MM.1S (cell line): ENCODE measurements around the gene GBP4.

Source experiments
- DNase-seq: peaks from one replicate; pipeline ENCODE4 v3.0.0-alpha.2; 2015
- H2AFZ ChIP-seq: fragments of 300-600 bp; sonication (generic); 2 replicates; pipeline ENCODE4 v1.6.0; 2016; ENCODE audit warnings: antibody characterized with exemption, low read length
- H3F3A ChIP-seq: fragments of 300-600 bp; sonication (generic); 2 replicates; pipeline ENCODE4 v1.6.1; 2016; ENCODE audit warnings: mild to moderate bottlenecking, antibody characterized with exemption, low read length, moderate library complexity, mixed read lengths; ENCODE audit not compliant: insufficient read depth
- H3K27ac ChIP-seq: fragments of 300-600 bp; sonication (generic); 2 replicates; pipeline ENCODE4 v1.5.1; 2016; ENCODE audit warnings: mild to moderate bottlenecking, low read length
- H3K27me3 ChIP-seq: fragments of 300-600 bp; sonication (generic); replicated peaks from 2 replicates; pipeline ENCODE4 v1.6.0; 2016; ENCODE audit warnings: low read length; ENCODE audit not compliant: insufficient read depth
- H3K36me3 ChIP-seq: fragments of 300-600 bp; sonication (generic); replicated peaks from 2 replicates; pipeline ENCODE4 v1.6.1; 2016; ENCODE audit warnings: mild to moderate bottlenecking, low read length, mixed read lengths; ENCODE audit not compliant: insufficient read depth
- H3K4me1 ChIP-seq: fragments of 300-600 bp; sonication (generic); 2 replicates; pipeline ENCODE4 v1.6.1; 2016; ENCODE audit warnings: low read length, mixed read lengths
- H3K4me2 ChIP-seq: fragments of 300-600 bp; sonication (generic); 2 replicates; pipeline ENCODE4 v1.6.0; 2016; ENCODE audit warnings: low read depth, low read length
- H3K4me3 ChIP-seq: fragments of 300-600 bp; sonication (generic); 2 replicates; pipeline ENCODE4 v1.5.1; 2016; ENCODE audit warnings: low read length, mixed read lengths
- H3K79me2 ChIP-seq: fragments of 300-600 bp; sonication (generic); 2 replicates; pipeline ENCODE4 v1.6.1; 2016; ENCODE audit warnings: mixed run types, low read length, mixed read lengths
- H3K9ac ChIP-seq: fragments of 300-600 bp; sonication (generic); 2 replicates; pipeline ENCODE4 v1.6.1; 2016; ENCODE audit warnings: low read length, mixed read lengths
- H3K9me2 ChIP-seq: fragments of 300-600 bp; sonication (generic); replicated peaks from 2 replicates; pipeline ENCODE4 v1.6.1; 2016; ENCODE audit warnings: mild to moderate bottlenecking, low read length, mixed read lengths; ENCODE audit not compliant: insufficient read depth
- H3K9me3 ChIP-seq: fragments of 300-600 bp; sonication (generic); replicated peaks from 2 replicates; pipeline ENCODE4 v1.6.1; 2016; ENCODE audit warnings: mild to moderate bottlenecking, low read length, mixed read lengths; ENCODE audit not compliant: insufficient read depth
- H4K20me1 ChIP-seq: fragments of 300-600 bp; sonication (generic); 2 replicates; pipeline ENCODE4 v1.6.1; 2016; ENCODE audit warnings: mild to moderate bottlenecking, low read length, moderate library complexity, mixed read lengths; ENCODE audit not compliant: insufficient read depth
- CTCF ChIP-seq: fragments of 300-600 bp; sonication (generic); IDR thresholded peaks from 2 replicates; pipeline ENCODE4 v1.5.1; 2016; ENCODE audit warnings: antibody characterized with exemption, low read length, mixed read lengths
- EZH2 ChIP-seq: fragments of 300-600 bp; sonication (generic); optimal IDR thresholded peaks from 2 replicates; pipeline ENCODE3; 2017; ENCODE audit warnings: low read depth, mild to moderate bottlenecking, antibody characterized with exemption, low read length, mixed read lengths
- EZH2phosphoT487 ChIP-seq: fragments of 300-600 bp; sonication (generic); IDR thresholded peaks from 2 replicates; pipeline ENCODE4 v1.6.1; 2018; ENCODE audit warnings: antibody characterized with exemption, low read length

The GBP4 gene

GRCh38 chr1:89213347-89213746 lies 14.6 kb upstream of the GBP4 start:
- H2AFZ ChIP-seq: no peak overlapping the region
- H3K9ac ChIP-seq: no peak overlapping the region
- no peak for TF ChIP-seq EZH2
- TF ChIP-seq EZH2phosphoT487: no peak
- TF ChIP-seq CTCF: no peak
- H3K9me2 ChIP-seq: no peaks in the 10 kb centered on the region
- no peak overlapping the region for H3K4me2 ChIP-seq
- no peaks in the 10 kb centered on the region for H4K20me1 ChIP-seq
- no peak overlapping the region for H3K27ac ChIP-seq
- no peaks in the 10 kb centered on the region for H3K36me3 ChIP-seq
- no peak overlapping the region for H3K4me3 ChIP-seq
- no peaks in the 10 kb centered on the region for H3K79me2 ChIP-seq
- H3K4me1 ChIP-seq: no peaks in the 10 kb centered on the region
- no peaks in the 10 kb centered on the region for H3K9me3 ChIP-seq
- DNase-seq: no peak
- H3K27me3 ChIP-seq: no peaks in the 10 kb centered on the region
- no peaks in the 10 kb centered on the region for H3F3A ChIP-seq

- DNase-seq: no peak
- H3K4me3 ChIP-seq: no peak overlapping the region
- no peaks in the 10 kb centered on the region for H4K20me1 ChIP-seq
Observed at GRCh38 chr1:89211035-89211634, 12.4 kb upstream of the GBP4 start.

GRCh38 chr1:89206373-89206772 lies 7.6 kb upstream of the GBP4 start:
- H3K9me3 ChIP-seq: no peaks in the 10 kb centered on the region
- H3K9me2 ChIP-seq: no peaks in the 10 kb centered on the region
- no peak for DNase-seq
- no peaks in the 10 kb centered on the region for H3K79me2 ChIP-seq
- no peaks in the 10 kb centered on the region for H4K20me1 ChIP-seq
- TF ChIP-seq EZH2: no peak
- TF ChIP-seq CTCF: no peak
- TF ChIP-seq EZH2phosphoT487: no peak
- no peak overlapping the region for H3K4me2 ChIP-seq
- H3K27ac ChIP-seq: no peak overlapping the region
- no peaks in the 10 kb centered on the region for H3K36me3 ChIP-seq
- no peaks in the 10 kb centered on the region for H3K27me3 ChIP-seq
- H3K4me1 ChIP-seq: peaks cover 3% of the 10 kb centered on the region; the same call in 1 of the 2 replicates
- H3K9ac ChIP-seq: no peak overlapping the region
- H3K4me3 ChIP-seq: no peak overlapping the region
- H2AFZ ChIP-seq: no peak overlapping the region
- H3F3A ChIP-seq: no peaks in the 10 kb centered on the region

More at GRCh38 chr1:89211035-89211634, 12.4 kb upstream of the GBP4 start:
- no peaks in the 10 kb centered on the region for H3K4me1 ChIP-seq
- no peak overlapping the region for H2AFZ ChIP-seq
- H3K36me3 ChIP-seq: no peaks in the 10 kb centered on the region
- H3K9me2 ChIP-seq: no peaks in the 10 kb centered on the region
- H3F3A ChIP-seq: no peaks in the 10 kb centered on the region
- no peak overlapping the region for H3K4me2 ChIP-seq
- no peak overlapping the region for H3K27ac ChIP-seq
- H3K27me3 ChIP-seq: no peaks in the 10 kb centered on the region
- no peaks in the 10 kb centered on the region for H3K79me2 ChIP-seq
- H3K9ac ChIP-seq: no peak overlapping the region
- TF ChIP-seq EZH2: no peak
- no peaks in the 10 kb centered on the region for H3K9me3 ChIP-seq

- Histone ChIP-seq H3K27ac (no peak overlapping the region), H3K27me3 (no peaks in the 10 kb centered on the region), H3K9me2 (no peaks in the 10 kb centered on the region), H3K36me3 (no peaks in the 10 kb centered on the region), H4K20me1 (no peaks in the 10 kb centered on the region), H3F3A (peaks cover 9% of the 10 kb centered on the region), H3K9me3 (no peaks in the 10 kb centered on the region), H2AFZ (no peak overlapping the region), H3K4me1 (peaks cover 16% of the 10 kb centered on the region), H3K9ac (no peak overlapping the region), H3K4me3 (no peak overlapping the region), H3K79me2 (no peaks in the 10 kb centered on the region), H3K4me2 (no peak overlapping the region)
- no peak for DNase-seq
- no peak for TF ChIP-seq CTCF
- no peak for TF ChIP-seq EZH2
- no peak for TF ChIP-seq EZH2phosphoT487
Observed at GRCh38 chr1:89203166-89203565, 4.4 kb upstream of the GBP4 start.
